Measurements from ENCODE around the gene CPT2. TPM values are rescaled to one million over a fixed set of nuclear protein-coding genes. Genes with fewer than 3 reads are reported as not detected.

CPT2 gene
- total RNA-seq, 1 experiment from 2014 or later: 23.8 TPM

GRCh38 chr1:53260631-53261247, 64.1 kb downstream of the CPT2 start:
- no peak for DNase-seq (ENCODE audit: low read depth)

- no peak for DNase-seq (ENCODE audit: low read depth)
Observed at GRCh38 chr1:53262000-53262399, 65.4 kb downstream of the CPT2 start.

Other genes with a start within 250 kb of the CPT2 start
- gene PODN, start 134.6 kb upstream of the CPT2 start, total RNA-seq (2014; rRNA removed; shearing (Covaris generic)): not detected in 2 replicates
- gene SLC1A7, start 54.2 kb upstream of the CPT2 start, total RNA-seq (2014; rRNA removed; shearing (Covaris generic)): not detected in 2 replicates
- 60.4 and 60.9 TPM in 2 replicates for gene CZIB, start 23.8 kb downstream of the CPT2 start, total RNA-seq (2014; rRNA removed; shearing (Covaris generic))
- 67.0 and 129 TPM in 2 replicates for gene MAGOH, start 41.7 kb downstream of the CPT2 start, total RNA-seq (2014; rRNA removed; shearing (Covaris generic))
- gene LRP8, start 131.2 kb downstream of the CPT2 start, total RNA-seq (2014; rRNA removed; shearing (Covaris generic)): 44.4 and 65.3 TPM in 2 replicates